H1 (cell line): ENCODE measurements around the gene FAM83F. TPM values are rescaled to one million over a fixed set of nuclear protein-coding genes. Genes with fewer than 3 reads are reported as not detected.

ENCODE experiments used
- CTCF ChIA-PET: fragments of 300-600 bp; sonication (Branson Sonifier 250); formaldehyde crosslinking; loops from one replicate; lab custom pipeline; 2021; ENCODE audit not compliant: partially characterized antibody; lab: Charles Lee
- POLR2A ChIA-PET: fragments of 300-600 bp; sonication (Branson Sonifier 250); formaldehyde crosslinking; loops from one replicate; lab custom pipeline; 2021; ENCODE audit warnings: inconsistent platforms; ENCODE audit not compliant: partially characterized antibody; lab: Charles Lee
- DNase-seq, 2 experiments: peaks; one replicate each; pipeline versions ENCODE4 v3.0.0 to v3.0.0-alpha.2; 2010 to 2022; ENCODE audit warnings: low spot score in 2 of 2, low read depth in 1 of 2, mixed read lengths in 1 of 2
- FAIRE-seq: peaks from 2 replicates; lab custom pipeline; 2011; peaks lifted over from hg19 to GRCh38; lab: Jason Lieb, UNC
- H2AFZ ChIP-seq: 2 replicates; pipeline ENCODE4 v1.8.1; 2012; ENCODE audit warnings: low read length, inconsistent platforms
- H2AK5ac ChIP-seq: 2 replicates; pipeline ENCODE4 v1.6.1; 2013; ENCODE audit warnings: low read depth, low read length
- H2BK120ac ChIP-seq: replicated peaks from 2 replicates; pipeline ENCODE3; 2013; ENCODE audit warnings: low read depth, low read length, inconsistent platforms
- H2BK12ac ChIP-seq: 2 replicates; pipeline ENCODE4 v1.6.1; 2013; ENCODE audit warnings: low read depth, low read length
- H2BK15ac ChIP-seq: 2 replicates; pipeline ENCODE4 v1.6.1; 2013; ENCODE audit warnings: low read length
- H2BK20ac ChIP-seq: 2 replicates; pipeline ENCODE4 v1.6.1; 2013; ENCODE audit warnings: low read length
- H2BK5ac ChIP-seq: 2 replicates; pipeline ENCODE4 v1.6.1; 2013; ENCODE audit warnings: low read depth, low read length
- H3K14ac ChIP-seq: 2 replicates; pipeline ENCODE4 v1.6.1; 2013; ENCODE audit warnings: inconsistent platforms; ENCODE audit not compliant: insufficient read length
- H3K18ac ChIP-seq: 2 replicates; pipeline ENCODE4 v1.6.1; 2013; ENCODE audit warnings: low read length; ENCODE audit errors: extremely low read depth
- H3K23ac ChIP-seq: 2 replicates; pipeline ENCODE4 v1.6.1; 2013; ENCODE audit warnings: inconsistent platforms; ENCODE audit not compliant: insufficient read length
- H3K23me2 ChIP-seq: 2 replicates; pipeline ENCODE4 v1.6.1; 2013; ENCODE audit warnings: low read depth, low read length
- H3K27ac ChIP-seq: 2 replicates; pipeline ENCODE4 v1.6.1; 2011; ENCODE audit warnings: low read depth, low read length, inconsistent platforms
- H3K27me3 ChIP-seq, 4 experiments: replicated peaks in 1 of 4; 1 replicate in 1 of 4; 2 replicates in 3 of 4; pipeline versions ENCODE4 v1.6.1 to v1.8.1; 2011 to 2013; ENCODE audit warnings: low read length in 3 of 4, mild to moderate bottlenecking in 3 of 4, inconsistent platforms in 2 of 4, mixed read lengths in 2 of 4, moderate library complexity in 1 of 4; ENCODE audit not compliant: control insufficient read depth in 3 of 4, insufficient read depth in 3 of 4; ENCODE audit errors: extremely low read depth in 1 of 4
- H3K36me3 ChIP-seq, 4 experiments: 2 replicates each; pipeline versions ENCODE4 v1.6.1 to v1.8.1; 2011 to 2013; ENCODE audit warnings: mild to moderate bottlenecking in 4 of 4, low read length in 3 of 4, moderate library complexity in 2 of 4, control low read depth in 1 of 4, inconsistent platforms in 1 of 4; ENCODE audit not compliant: insufficient read depth in 4 of 4, control insufficient read depth in 2 of 4
- H3K4ac ChIP-seq: replicated peaks from 2 replicates; pipeline ENCODE3; 2013; ENCODE audit warnings: low read length, low read depth, mixed read lengths, inconsistent platforms; ENCODE audit not compliant: insufficient read length
- H3K4me1 ChIP-seq, 4 experiments: replicated peaks in 1 of 4; 1 replicate in 1 of 4; 2 replicates in 3 of 4; pipeline versions ENCODE4 v1.6.1 to v1.8.1; 2011 to 2013; ENCODE audit warnings: low read length in 3 of 4, inconsistent platforms in 2 of 4, mixed read lengths in 1 of 4; ENCODE audit not compliant: insufficient read depth in 4 of 4, control insufficient read depth in 3 of 4
- H3K4me2 ChIP-seq, 2 experiments: 2 replicates each; pipeline versions ENCODE4 v1.6.1 to v1.8.1; 2011 to 2013; ENCODE audit warnings: low read depth in 2 of 2, low read length in 2 of 2, control low read depth in 1 of 2, inconsistent platforms in 1 of 2, mild to moderate bottlenecking in 1 of 2; ENCODE audit not compliant: insufficient read depth in 1 of 2
- H3K4me3 ChIP-seq, 4 experiments: fragments of 200-600, 300-600 bp in 1 of 4; sonication (generic), shearing (Covaris generic), sonication (Bioruptor Twin) in 1 of 4; 2 replicates each; pipeline versions ENCODE4 v1.5.1 to v1.8.1; 2011 to 2016; ENCODE audit warnings: low read length in 4 of 4, low read depth in 3 of 4, control low read depth in 2 of 4, inconsistent platforms in 2 of 4, mild to moderate bottlenecking in 2 of 4, mixed read lengths in 1 of 4, moderate library complexity in 1 of 4; ENCODE audit not compliant: insufficient read depth in 2 of 4; ENCODE audit errors: extremely low read depth in 1 of 4
- H3K56ac ChIP-seq: replicated peaks from 2 replicates; pipeline ENCODE3; 2013; ENCODE audit warnings: low read depth, mild to moderate bottlenecking, mixed read lengths, low read length, inconsistent platforms; ENCODE audit not compliant: insufficient read length
- H3K79me1 ChIP-seq: 2 replicates; pipeline ENCODE4 v1.6.1; 2013; ENCODE audit warnings: low read depth, low read length, control low read depth
- H3K79me2 ChIP-seq, 2 experiments: 2 replicates each; pipeline versions ENCODE4 v1.6.1 to v1.8.1; 2012 to 2013; ENCODE audit warnings: low read length in 2 of 2, mild to moderate bottlenecking in 2 of 2, inconsistent platforms in 1 of 2; ENCODE audit not compliant: insufficient read depth in 2 of 2, control insufficient read depth in 1 of 2
- H3K9ac ChIP-seq, 4 experiments: replicated peaks in 1 of 4; 1 replicate in 1 of 4; 2 replicates in 3 of 4; pipeline versions ENCODE4 v1.6.1 to v1.8.1; 2011 to 2013; ENCODE audit warnings: low read depth in 3 of 4, low read length in 3 of 4, control low read depth in 2 of 4, mild to moderate bottlenecking in 2 of 4, moderate library complexity in 2 of 4, inconsistent platforms in 1 of 4; ENCODE audit errors: extremely low read depth in 1 of 4
- H3K9me3 ChIP-seq, 2 experiments: 2 replicates each; pipeline versions ENCODE4 v1.6.1 to v1.8.1; 2012 to 2013; ENCODE audit warnings: mild to moderate bottlenecking in 2 of 2, moderate library complexity in 2 of 2, control low read depth in 1 of 2, inconsistent platforms in 1 of 2, low read depth in 1 of 2, low read length in 1 of 2, mixed read lengths in 1 of 2; ENCODE audit not compliant: insufficient read depth in 2 of 2
- H4K20me1 ChIP-seq, 2 experiments: replicated peaks in 1 of 2; 2 replicates each; pipeline versions ENCODE3 to v1.8.1; 2011 to 2013; ENCODE audit warnings: inconsistent platforms in 2 of 2, low read length in 2 of 2, mild to moderate bottlenecking in 1 of 2; ENCODE audit not compliant: insufficient read depth in 2 of 2, control insufficient read depth in 1 of 2
- H4K5ac ChIP-seq: 2 replicates; pipeline ENCODE4 v1.6.1; 2013; ENCODE audit warnings: low read length, low read depth, mixed read lengths, inconsistent platforms; ENCODE audit not compliant: insufficient read length
- H4K8ac ChIP-seq: 2 replicates; pipeline ENCODE4 v1.8.0; 2013; ENCODE audit warnings: mild to moderate bottlenecking, moderate library complexity, low read length, inconsistent platforms; ENCODE audit not compliant: insufficient read depth; ENCODE audit errors: extremely low read depth
- H4K91ac ChIP-seq: replicated peaks from 2 replicates; pipeline ENCODE3; 2013; ENCODE audit warnings: low read length, mixed read lengths, inconsistent platforms; ENCODE audit not compliant: insufficient read length
- KDM4A ChIP-seq: IDR thresholded peaks from one replicate; pipeline ENCODE4 v1.7.1; 2012; ENCODE audit warnings: low read depth, mild to moderate bottlenecking, moderate library complexity, low read length, inconsistent platforms; ENCODE audit not compliant: severe bottlenecking
- TAF7 ChIP-seq: optimal IDR thresholded peaks from 2 replicates; pipeline ENCODE3; 2011; ENCODE audit warnings: low read depth, mild to moderate bottlenecking, inconsistent platforms, low read length, moderate library complexity, borderline replicate concordance
- WGBS, 2 experiments: shearing (Covaris generic) in 1 of 2; methylation state at CpG; one replicate each; pipeline versions ENCODE4 v1.1.6 to v1.1.7; 2013 to 2015; ENCODE audit warnings: low lambda C conversion rate in 2 of 2, mixed read lengths in 2 of 2, inconsistent platforms in 1 of 2, low coverage in 1 of 2, missing lambda C conversion rate in 1 of 2; ENCODE audit not compliant: insufficient replicate concordance in 2 of 2, insufficient coverage in 1 of 2, insufficient read length in 1 of 2; ENCODE audit errors: extremely low coverage in 1 of 2, missing lambda C conversion rate in 1 of 2; 5-methylcytosine and 5-hydroxymethylcytosine counted together
- polyA plus RNA-seq, 7 experiments: library from polyadenylated mRNA; depleted of rRNA in 3 of 7; stranded (reverse) in 5 of 7; unstranded in 2 of 7; fragments of >200 nt in 5 of 7; fragments of 200-250 nt in 2 of 7; gene quantifications; 1 replicate in 5 of 7; 2 replicates in 1 of 7; 4 replicates in 1 of 7; pipeline versions ENCODE4 v1.2.1 to v1.2.3, GENCODE V29; 2011 to 2013; ENCODE audit warnings: missing spikeins in 2 of 7, mixed read lengths in 2 of 7
- total RNA-seq: library from RNA; stranded (reverse); fragmentation: NEBNext Ultra II Directional; extraction: Animal tissue kit (Norgen Biotek cat#: 25700); gene quantifications from 2 replicates; pipeline ENCODE4 v1.2.1, GENCODE V29; 2021

FAM83F gene
- total and polyA plus RNA-seq, 2 of the 8 experiments (the other 6 are each of a cell fraction or from before 2014, with no cell fraction given), result 8.6 to 18.9 TPM

DNA sequence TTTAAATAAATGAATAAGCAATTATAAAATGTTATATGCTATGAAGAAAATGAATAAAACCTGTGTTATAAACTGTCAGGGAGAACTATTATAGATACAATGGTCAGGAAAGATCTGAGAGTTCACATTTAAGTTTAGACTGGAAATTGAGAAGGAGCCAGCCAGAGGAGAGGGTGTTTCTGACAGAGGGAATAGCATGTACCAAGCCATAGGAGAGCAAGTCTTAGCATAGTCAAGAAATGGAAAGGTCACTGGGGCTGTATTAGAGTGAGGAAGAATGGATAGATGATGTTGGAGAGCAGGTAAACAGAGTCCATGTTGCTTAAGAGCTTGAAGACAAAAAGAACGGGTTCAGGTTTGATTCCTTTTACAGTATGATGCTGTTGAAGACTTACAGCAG, 87.4 kb downstream of the FAM83F start:
- no peaks in the 10 kb centered on the region for H3K27me3 ChIP-seq
- no peak overlapping the region for H2BK20ac ChIP-seq
- peaks cover 3 to 7% of the 10 kb centered on the region in 2 experiments for H4K20me1 ChIP-seq
- no peaks in the 10 kb centered on the region for H3K9me3 ChIP-seq
- H3K56ac ChIP-seq, result no peak overlapping the region
- no peak overlapping the region for H4K5ac ChIP-seq
- POLR2A ChIA-PET, result no interaction called here
- H3K23me2 ChIP-seq, result peaks cover 2% of the 10 kb centered on the region; the same call in 1 of the 2 replicates
- H2BK15ac ChIP-seq, result no peak overlapping the region
- CTCF ChIA-PET, result interaction anchor here (0.8 to 1.5 kb wide), 2 partner anchors 9 to 18 kb away, joined by 3 to 4 read pairs; no protein-coding TSS in a partner anchor
- no peak overlapping the region for H2BK120ac ChIP-seq
- no peak overlapping the region for H3K18ac ChIP-seq
- peaks cover 0 to 31% of the 10 kb centered on the region in 2 experiments; a peak in 2 of 4 replicates for H3K79me2 ChIP-seq
- DNase-seq (no peak), FAIRE-seq (no peak)
- H2BK5ac ChIP-seq, result no peak overlapping the region
- H3K4me1 ChIP-seq, result peaks cover 0 to 13% (median 9%) of the 10 kb centered on the region in 4 experiments; a peak in 5 of 7 replicates
- no peak overlapping the region for H3K4me2 ChIP-seq
- no peak overlapping the region for H3K14ac ChIP-seq
- no peak overlapping the region for H3K4ac ChIP-seq
- H3K9ac ChIP-seq, result no peak overlapping the region
- H3K36me3 ChIP-seq, result no peaks in the 10 kb centered on the region
- H3K4me3 ChIP-seq, result no peak overlapping the region
- no peak overlapping the region for H3K23ac ChIP-seq
- no peaks in the 10 kb centered on the region; the same call in 1 of the 2 replicates for H3K79me1 ChIP-seq
- H2BK12ac ChIP-seq, result no peak overlapping the region
- H4K8ac ChIP-seq, result no peak overlapping the region
- no peak overlapping the region for H2AK5ac ChIP-seq
- no peak overlapping the region for H4K91ac ChIP-seq
- H3K27ac ChIP-seq, result no peak overlapping the region
- no peak overlapping the region for H2AFZ ChIP-seq
- WGBS, 2 experiments, result 71% methylated on average over 1 of the region's 1 CpG; no CpG with 5 or more reads in 1 of the 2 experiments
- no peak for TF ChIP-seq KDM4A
- no peak for TF ChIP-seq TAF7
- TF ChIP-seq, all 59 proteins: peak for 0
